ENCODE data around the gene TSPOAP1.

TSPOAP1 gene

GRCh38 chr17:58313815-58314705 is 14.5 kb downstream of the TSPOAP1 start (continued):
- TF ChIP-seq TSHZ2 (CRISPR knock-in tag; IDR thresholded peaks at IDR 0.05) (no peak), PATZ1 (CRISPR knock-in tag; IDR thresholded peaks at IDR 0.05; ENCODE audit: borderline replicate concordance) (no peak), ZC3H10 (CRISPR knock-in tag; IDR thresholded peaks at IDR 0.05) (no peak), CSDC2 (CRISPR knock-in tag; IDR thresholded peaks at IDR 0.05) (no peak)

DNA sequence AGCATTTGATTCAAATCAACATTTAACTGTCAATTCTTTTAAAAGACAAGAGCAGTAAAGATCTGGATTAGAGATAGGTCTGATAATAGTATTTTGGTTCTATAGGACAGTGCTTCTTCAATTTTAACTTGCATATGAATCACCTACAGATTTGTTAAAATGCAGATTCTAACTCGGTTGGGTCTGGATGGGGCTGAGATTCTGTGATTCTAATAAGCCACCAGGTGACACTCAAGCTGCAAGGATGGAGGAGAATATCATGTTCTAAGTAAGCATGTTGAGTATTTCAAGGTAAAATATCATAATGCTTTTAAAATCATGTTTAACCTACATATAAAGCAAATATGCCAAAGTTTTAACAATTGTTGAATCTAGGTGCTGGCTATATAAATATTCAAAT is 15.8 kb downstream of the TSPOAP1 start:
- ATAC-seq = no peak
- TF ChIP-seq ESRRG (CRISPR knock-in tag; IDR thresholded peaks at IDR 0.05) (no peak), ZNF70 (CRISPR knock-in tag; IDR thresholded peaks at IDR 0.05) (no peak), TOX (CRISPR knock-in tag; IDR thresholded peaks at IDR 0.05; ENCODE audit: borderline replicate concordance) (no peak), PPARA (CRISPR knock-in tag; IDR thresholded peaks at IDR 0.05; ENCODE audit: borderline replicate concordance) (no peak), CSDC2 (CRISPR knock-in tag; IDR thresholded peaks at IDR 0.05) (no peak), BACH2 (CRISPR knock-in tag; IDR thresholded peaks at IDR 0.05; ENCODE audit: borderline replicate concordance) (no peak), OSR1 (CRISPR knock-in tag; IDR thresholded peaks at IDR 0.05) (no peak), PATZ1 (CRISPR knock-in tag; IDR thresholded peaks at IDR 0.05; ENCODE audit: borderline replicate concordance) (no peak), ARNTL (CRISPR knock-in tag; IDR thresholded peaks at IDR 0.05; ENCODE audit: borderline replicate concordance, low read depth) (no peak), TSHZ2 (CRISPR knock-in tag; IDR thresholded peaks at IDR 0.05) (no peak), ZFP30 (CRISPR knock-in tag; IDR thresholded peaks at IDR 0.05) (no peak), ZNF8 (CRISPR knock-in tag; IDR thresholded peaks at IDR 0.05) (no peak), ZC3H10 (CRISPR knock-in tag; IDR thresholded peaks at IDR 0.05) (no peak), ISL1 (CRISPR knock-in tag; IDR thresholded peaks at IDR 0.05) (no peak)
- TF ChIP-seq, protein P1, sequence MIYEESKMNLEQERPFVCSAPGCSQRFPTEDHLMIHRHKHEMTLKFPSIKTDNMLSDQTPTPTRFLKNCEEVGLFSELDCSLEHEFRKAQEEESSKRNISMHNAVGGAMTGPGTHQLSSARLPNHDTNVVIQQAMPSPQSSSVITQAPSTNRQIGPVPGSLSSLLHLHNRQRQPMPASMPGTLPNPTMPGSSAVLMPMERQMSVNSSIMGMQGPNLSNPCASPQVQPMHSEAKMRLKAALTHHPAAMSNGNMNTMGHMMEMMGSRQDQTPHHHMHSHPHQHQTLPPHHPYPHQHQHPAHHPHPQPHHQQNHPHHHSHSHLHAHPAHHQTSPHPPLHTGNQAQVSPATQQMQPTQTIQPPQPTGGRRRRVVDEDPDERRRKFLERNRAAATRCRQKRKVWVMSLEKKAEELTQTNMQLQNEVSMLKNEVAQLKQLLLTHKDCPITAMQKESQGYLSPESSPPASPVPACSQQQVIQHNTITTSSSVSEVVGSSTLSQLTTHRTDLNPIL (CRISPR knock-in tag; IDR thresholded peaks at IDR 0.05; ENCODE audit: low read depth) = no peak

DNA sequence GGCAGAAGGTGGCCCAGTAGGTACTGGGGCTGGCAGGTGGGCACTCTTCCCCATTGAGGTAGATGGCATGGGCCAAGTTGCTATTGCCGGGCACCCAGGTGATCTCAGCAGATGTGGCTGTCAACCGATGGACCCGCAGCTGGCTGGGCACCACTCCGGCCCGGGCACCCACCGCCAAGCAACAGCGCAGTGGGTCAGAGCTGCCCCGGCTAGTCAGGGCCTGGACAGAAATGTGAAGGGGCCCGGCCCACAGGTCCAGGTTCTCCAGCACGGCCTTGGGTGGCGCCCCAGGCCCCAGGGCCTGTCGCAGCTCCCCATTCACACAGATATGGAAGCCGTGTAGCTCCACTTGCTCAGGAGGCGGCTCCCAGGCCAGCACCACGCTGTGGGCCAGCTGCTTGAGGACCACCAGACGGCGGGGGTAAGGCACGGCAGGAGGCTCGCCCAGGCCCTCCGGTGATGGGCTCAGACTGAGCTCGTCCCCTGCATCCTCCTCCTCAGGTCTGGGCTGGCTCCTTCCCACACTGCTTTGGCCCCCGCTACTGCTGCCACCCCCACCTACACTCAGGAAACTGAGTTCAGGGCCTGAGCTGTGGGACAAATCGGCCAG is 16.5 kb downstream of the TSPOAP1 start:
- TF ChIP-seq ZNF565 (CRISPR knock-in tag; conservative IDR thresholded peaks at IDR 0.05; ENCODE audit: low read depth) = no peak
- TF ChIP-seq CSDC2 (CRISPR knock-in tag; IDR thresholded peaks at IDR 0.05) = no peak
- TF ChIP-seq ZC3H10 (CRISPR knock-in tag; IDR thresholded peaks at IDR 0.05) = no peak
- no peak for TF ChIP-seq ZFP30 (CRISPR knock-in tag; IDR thresholded peaks at IDR 0.05)
- TF ChIP-seq SNAI2 (CRISPR knock-in tag; IDR thresholded peaks at IDR 0.05) = no peak
- TF ChIP-seq ESRRG (CRISPR knock-in tag; IDR thresholded peaks at IDR 0.05) = no peak
- no peak for TF ChIP-seq TSHZ2 (CRISPR knock-in tag; IDR thresholded peaks at IDR 0.05)
- TF ChIP-seq TOX (CRISPR knock-in tag; IDR thresholded peaks at IDR 0.05; ENCODE audit: borderline replicate concordance) = no peak
- no peak for TF ChIP-seq BACH2 (CRISPR knock-in tag; IDR thresholded peaks at IDR 0.05; ENCODE audit: borderline replicate concordance)
- no peak for ATAC-seq
